ENCODE measurements around the gene TMEM9B.
"Not testable (repeated sequence)": the region's sequence is repeated elsewhere in the genome, so short reads cannot be mapped to it uniquely, and the experiment has no call there.

The TMEM9B gene

GRCh38 chr11:8964324-8965320 is at the start of gene TMEM9B:
Gene TMEM9B, minus strand, starts transcription at chr11:8964442. Its CDS starts 129 bp downstream, at chr11:8964313.
- no peak for FAIRE-seq

- no peak for FAIRE-seq
Observed at GRCh38 chr11:9013373-9013772, 49.1 kb upstream of the TMEM9B start.

- FAIRE-seq, result not testable (repeated sequence)
Observed at GRCh38 chr11:9009538-9009937, 45.3 kb upstream of the TMEM9B start.

GRCh38 chr11:9008661-9009060 is 44.4 kb upstream of the TMEM9B start:
- no peak for FAIRE-seq

GRCh38 chr11:9008011-9008550 is 43.8 kb upstream of the TMEM9B start:
- FAIRE-seq, result no peak

- no peak for FAIRE-seq
Observed at GRCh38 chr11:9005087-9005486, 40.8 kb upstream of the TMEM9B start.

- FAIRE-seq, result no peak
Observed at GRCh38 chr11:9004183-9004926, 40.1 kb upstream of the TMEM9B start.

- no peak for FAIRE-seq
Observed at GRCh38 chr11:9003573-9004182, 39.4 kb upstream of the TMEM9B start, which contains the start of gene NRIP3. Gene NRIP3, minus strand, starts transcription at chr11:9004001. Its CDS starts 66 bp downstream, at chr11:9003935.

- FAIRE-seq, result no peak
Observed at GRCh38 chr11:9002920-9003572, 38.8 kb upstream of the TMEM9B start.

GRCh38 chr11:9001736-9002135 is 37.5 kb upstream of the TMEM9B start:
- no peak for FAIRE-seq

GRCh38 chr11:8998017-8998416 is 33.8 kb upstream of the TMEM9B start:
- no peak for FAIRE-seq

- FAIRE-seq, result no peak
Observed at GRCh38 chr11:8997451-8997850, 33.2 kb upstream of the TMEM9B start.

GRCh38 chr11:8989453-8989852 is 25.2 kb upstream of the TMEM9B start:
- FAIRE-seq, result no peak

GRCh38 chr11:8988329-8989234 is 24.3 kb upstream of the TMEM9B start:
- FAIRE-seq, result no peak

- FAIRE-seq, result no peak
Observed at GRCh38 chr11:8987446-8987845, 23.2 kb upstream of the TMEM9B start.

- not testable (repeated sequence) for FAIRE-seq
Observed at GRCh38 chr11:8986772-8987171, 22.5 kb upstream of the TMEM9B start.

- no peak for FAIRE-seq
Observed at GRCh38 chr11:8985462-8985861, 21.2 kb upstream of the TMEM9B start.

GRCh38 chr11:8983552-8983951 is 19.3 kb upstream of the TMEM9B start:
- no peak for FAIRE-seq

GRCh38 chr11:8980485-8980884 is 16.2 kb upstream of the TMEM9B start:
- no peak for FAIRE-seq

GRCh38 chr11:8979365-8979764 is 15.1 kb upstream of the TMEM9B start:
- FAIRE-seq, result not testable (repeated sequence)

GRCh38 chr11:8973121-8973520 is 8.9 kb upstream of the TMEM9B start:
- FAIRE-seq, result no peak

All from colon (tissue), 2 donors.